Measurements from ENCODE around the gene BTG1.

GRCh38 chr12:92118826-92119536 is 26.7 kb downstream of the BTG1 start:
- no peak for TF ChIP-seq CTCF (IDR thresholded peaks at IDR 0.05)
- TF ChIP-seq POLR2A (IDR thresholded peaks at IDR 0.05) = no peak
